H9 (cell line): ENCODE results near the gene TMTC2. TPM values are rescaled to one million over a fixed set of nuclear protein-coding genes. Genes with fewer than 3 reads are reported as not detected.

Source experiments
- DNase-seq: peaks from one replicate; pipeline ENCODE4 v3.0.0-alpha.2; 2017
- H2AFZ ChIP-seq: one replicate; pipeline ENCODE4 v1.6.1; 2013; ENCODE audit warnings: mild to moderate bottlenecking, low read length, control low read depth, moderate library complexity
- H2AK5ac ChIP-seq: 2 replicates; pipeline ENCODE4 v1.6.1; 2013; ENCODE audit warnings: low read length, control low read depth, mixed read lengths; ENCODE audit not compliant: insufficient read length
- H2BK120ac ChIP-seq: one replicate; pipeline ENCODE4 v1.6.1; 2013; ENCODE audit warnings: low read depth, mild to moderate bottlenecking, low read length, control low read depth, inconsistent platforms; ENCODE audit not compliant: poor library complexity, severe bottlenecking
- H2BK12ac ChIP-seq: 2 replicates; pipeline ENCODE4 v1.6.1; 2013; ENCODE audit warnings: low read length, control low read depth, mixed read lengths, low read depth; ENCODE audit not compliant: insufficient read length
- H2BK15ac ChIP-seq: 2 replicates; pipeline ENCODE4 v1.6.1; 2013; ENCODE audit warnings: low read depth, low read length, control low read depth
- H2BK20ac ChIP-seq: one replicate; pipeline ENCODE4 v1.6.1; 2013; ENCODE audit warnings: low read depth, mild to moderate bottlenecking, low read length, control low read depth, inconsistent platforms; ENCODE audit not compliant: poor library complexity, severe bottlenecking
- H2BK5ac ChIP-seq: 2 replicates; pipeline ENCODE4 v1.6.1; 2013; ENCODE audit warnings: low read length, control low read depth, mixed read lengths; ENCODE audit not compliant: insufficient read length
- H3K14ac ChIP-seq: 2 replicates; pipeline ENCODE4 v1.6.1; 2013; ENCODE audit warnings: low read length, control low read depth; ENCODE audit not compliant: insufficient read depth
- H3K18ac ChIP-seq: 2 replicates; pipeline ENCODE4 v1.6.1; 2013; ENCODE audit warnings: low read depth, mild to moderate bottlenecking, mixed read lengths, low read length, control low read depth; ENCODE audit not compliant: insufficient read length
- H3K23ac ChIP-seq: 2 replicates; pipeline ENCODE4 v1.6.1; 2013; ENCODE audit warnings: low read length, control low read depth, mixed read lengths, low read depth; ENCODE audit not compliant: insufficient read length
- H3K23me2 ChIP-seq: 2 replicates; pipeline ENCODE4 v1.6.1; 2013; ENCODE audit warnings: low read depth, mild to moderate bottlenecking, mixed read lengths, low read length, control low read depth; ENCODE audit not compliant: insufficient read length, poor library complexity, severe bottlenecking
- H3K27ac ChIP-seq: 2 replicates; pipeline ENCODE4 v1.5.1; 2013; ENCODE audit warnings: low read length, control low read depth, mixed read lengths, low read depth; ENCODE audit not compliant: insufficient read length
- H3K27me3 ChIP-seq: 2 replicates; pipeline ENCODE4 v1.6.1; 2013; ENCODE audit warnings: low read length, control low read depth, inconsistent platforms; ENCODE audit not compliant: insufficient read depth
- H3K4ac ChIP-seq: 2 replicates; pipeline ENCODE4 v1.6.1; 2013; ENCODE audit warnings: low read depth, mild to moderate bottlenecking, control low read depth, inconsistent platforms, low read length, moderate library complexity
- H3K4me1 ChIP-seq: 2 replicates; pipeline ENCODE4 v1.6.1; 2013; ENCODE audit warnings: low read length, control low read depth, inconsistent platforms; ENCODE audit not compliant: insufficient read depth
- H3K4me2 ChIP-seq: 2 replicates; pipeline ENCODE4 v1.6.1; 2013; ENCODE audit warnings: low read length, control low read depth, mixed read lengths; ENCODE audit not compliant: insufficient read length, insufficient read depth
- H3K56ac ChIP-seq: 2 replicates; pipeline ENCODE4 v1.6.1; 2013; ENCODE audit warnings: low read depth, mild to moderate bottlenecking, mixed read lengths, low read length, control low read depth; ENCODE audit not compliant: insufficient read length
- H3K79me1 ChIP-seq: 2 replicates; pipeline ENCODE4 v1.6.1; 2013; ENCODE audit warnings: low read depth, mild to moderate bottlenecking, moderate library complexity, low read length, control low read depth, inconsistent platforms; ENCODE audit not compliant: insufficient read depth, poor library complexity, severe bottlenecking
- H3K79me2 ChIP-seq: 2 replicates; pipeline ENCODE4 v1.6.1; 2013; ENCODE audit warnings: low read length, control low read depth, inconsistent platforms; ENCODE audit not compliant: insufficient read depth
- H3K9ac ChIP-seq: 2 replicates; pipeline ENCODE4 v1.6.1; 2013; ENCODE audit warnings: low read length, control low read depth, mixed read lengths; ENCODE audit not compliant: insufficient read length; ENCODE audit errors: extremely low read depth
- H3K9me3 ChIP-seq: one replicate; pipeline ENCODE4 v1.6.1; 2013; ENCODE audit warnings: low read depth, low read length, inconsistent platforms; ENCODE audit not compliant: control insufficient read depth
- H3T11ph ChIP-seq: one replicate; pipeline ENCODE4 v1.6.1; 2013; ENCODE audit warnings: mild to moderate bottlenecking, low read length, control low read depth, inconsistent platforms
- H4K20me1 ChIP-seq: one replicate; pipeline ENCODE4 v1.6.1; 2013; ENCODE audit not compliant: control insufficient read depth, insufficient read length, insufficient read depth
- H4K5ac ChIP-seq: 2 replicates; pipeline ENCODE4 v1.6.1; 2013; ENCODE audit warnings: low read depth, mild to moderate bottlenecking, mixed read lengths, low read length, control low read depth; ENCODE audit not compliant: insufficient read length
- H4K8ac ChIP-seq: replicated peaks from 2 replicates; pipeline ENCODE4 v1.6.1; 2013; ENCODE audit warnings: low read length, control low read depth, mixed read lengths, low read depth; ENCODE audit not compliant: insufficient read length
- H4K91ac ChIP-seq: 2 replicates; pipeline ENCODE4 v1.6.1; 2013; ENCODE audit warnings: low read depth, mild to moderate bottlenecking, moderate library complexity, mixed read lengths, low read length, control low read depth; ENCODE audit not compliant: insufficient read length
- H3K27ac Mint-ChIP-seq, 3 experiments: 2 replicates in 2 of 3; 3 replicates in 1 of 3; pipeline ENCODE4 v1.8.0; 2020 to 2021; ENCODE audit warnings: mixed read lengths in 3 of 3, mild to moderate bottlenecking in 1 of 3, moderate library complexity in 1 of 3
- H3K27me3 Mint-ChIP-seq: 2 replicates; pipeline ENCODE4 v1.8.0; 2021; ENCODE audit warnings: low read depth, mild to moderate bottlenecking, moderate library complexity, mixed read lengths
- H3K36me3 Mint-ChIP-seq, 3 experiments: 2 replicates in 2 of 3; 3 replicates in 1 of 3; pipeline ENCODE4 v1.8.0; 2020 to 2021; ENCODE audit warnings: low read depth in 3 of 3, mixed read lengths in 3 of 3; ENCODE audit not compliant: insufficient read depth in 1 of 3
- H3K4me1 Mint-ChIP-seq, 2 experiments: 2 replicates each; pipeline ENCODE4 v1.8.0; 2020; ENCODE audit warnings: mixed read lengths in 2 of 2
- H3K4me3 Mint-ChIP-seq, 2 experiments: 2 replicates in 1 of 2; 3 replicates in 1 of 2; pipeline ENCODE4 v1.8.0; 2020 to 2021; ENCODE audit warnings: mild to moderate bottlenecking in 2 of 2, mixed read lengths in 2 of 2, moderate library complexity in 1 of 2
- H3K9me3 Mint-ChIP-seq, 2 experiments: 2 replicates in 1 of 2; 3 replicates in 1 of 2; pipeline ENCODE4 v1.8.0; 2020; ENCODE audit warnings: mild to moderate bottlenecking in 2 of 2, mixed read lengths in 2 of 2, moderate library complexity in 1 of 2
- WGBS: extraction: QIAGEN DNeasy Blood & Tissue Kit; methylation state at CpG from one replicate; pipeline ENCODE4 v1.1.7; 2013; ENCODE audit warnings: missing lambda C conversion rate, low lambda C conversion rate, mixed read lengths; ENCODE audit not compliant: insufficient read length; ENCODE audit errors: extremely low coverage; 5-methylcytosine and 5-hydroxymethylcytosine counted together
- total RNA-seq: library from RNA; stranded (reverse); gene quantifications from 2 replicates; pipeline ENCODE4 v1.2.1, GENCODE V29; 2021
- TF ChIP-seq, protein P1 (sequence below): fragments of 200-600 bp; sonication (generic); conservative IDR thresholded peaks from 3 replicates; pipeline ENCODE4 v1.8.0; 2021; ENCODE audit warnings: antibody characterized with exemption, mild to moderate bottlenecking

The TMTC2 gene
- total RNA-seq, 1 experiment from 2014 or later = 3.1 TPM

DNA sequence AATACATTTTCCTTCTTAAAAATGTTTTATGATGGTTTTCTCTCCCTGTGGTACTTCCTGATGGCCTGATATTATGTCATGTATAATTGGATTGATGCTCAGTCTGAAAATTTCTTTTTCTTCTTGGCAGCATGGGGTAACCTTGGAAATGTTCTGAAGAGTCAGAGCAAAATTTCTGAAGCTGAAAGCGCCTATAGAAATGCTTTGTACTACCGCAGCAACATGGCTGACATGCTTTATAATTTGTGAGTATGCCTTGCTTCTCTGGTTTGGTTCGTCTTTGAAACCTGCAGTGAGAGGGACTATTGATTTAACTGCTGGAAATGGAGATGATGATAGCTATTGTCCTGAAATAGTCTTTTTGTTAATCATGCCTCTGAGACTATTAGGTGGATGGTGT is 243.6 kb downstream of the TMTC2 start:
- Histone ChIP-seq H2AK5ac (no peak overlapping the region), H3K23ac (no peak overlapping the region), H3K4me1 (no peaks in the 10 kb centered on the region; the same call in 1 of the 2 replicates), H3K9ac (no peak overlapping the region), H2BK120ac (no peak overlapping the region), H4K8ac (no peak overlapping the region), H4K20me1 (no peaks in the 10 kb centered on the region), H2AFZ (no peak overlapping the region), H3K14ac (no peak overlapping the region), H2BK12ac (no peak overlapping the region), H3K56ac (no peak overlapping the region), H3K4me2 (no peak overlapping the region), H2BK5ac (no peak overlapping the region), H3K79me1 (no peaks in the 10 kb centered on the region), H3K18ac (no peak overlapping the region), H2BK20ac (no peak overlapping the region), H3K23me2 (no peaks in the 10 kb centered on the region), H4K5ac (no peak overlapping the region), H3K27me3 (no peaks in the 10 kb centered on the region), H3K9me3 (no peaks in the 10 kb centered on the region), H2BK15ac (no peak overlapping the region), H3K27ac (no peak overlapping the region), H3K4ac (no peak overlapping the region), H3K79me2 (no peaks in the 10 kb centered on the region), H3T11ph (no peak overlapping the region), H4K91ac (no peak overlapping the region)
- Mint-ChIP-seq H3K27ac (no peak overlapping the region), H3K36me3 (no peaks in the 10 kb centered on the region), H3K27me3 (no peaks in the 10 kb centered on the region), H3K4me3 (no peak overlapping the region), H3K4me1 (peaks cover 16 to 23% of the 10 kb centered on the region in 2 experiments), H3K9me3 (no peaks in the 10 kb centered on the region)
- no peak for DNase-seq
- no CpG with 5 or more reads among the region's 3 CpGs for WGBS
- TF ChIP-seq, protein P1, sequence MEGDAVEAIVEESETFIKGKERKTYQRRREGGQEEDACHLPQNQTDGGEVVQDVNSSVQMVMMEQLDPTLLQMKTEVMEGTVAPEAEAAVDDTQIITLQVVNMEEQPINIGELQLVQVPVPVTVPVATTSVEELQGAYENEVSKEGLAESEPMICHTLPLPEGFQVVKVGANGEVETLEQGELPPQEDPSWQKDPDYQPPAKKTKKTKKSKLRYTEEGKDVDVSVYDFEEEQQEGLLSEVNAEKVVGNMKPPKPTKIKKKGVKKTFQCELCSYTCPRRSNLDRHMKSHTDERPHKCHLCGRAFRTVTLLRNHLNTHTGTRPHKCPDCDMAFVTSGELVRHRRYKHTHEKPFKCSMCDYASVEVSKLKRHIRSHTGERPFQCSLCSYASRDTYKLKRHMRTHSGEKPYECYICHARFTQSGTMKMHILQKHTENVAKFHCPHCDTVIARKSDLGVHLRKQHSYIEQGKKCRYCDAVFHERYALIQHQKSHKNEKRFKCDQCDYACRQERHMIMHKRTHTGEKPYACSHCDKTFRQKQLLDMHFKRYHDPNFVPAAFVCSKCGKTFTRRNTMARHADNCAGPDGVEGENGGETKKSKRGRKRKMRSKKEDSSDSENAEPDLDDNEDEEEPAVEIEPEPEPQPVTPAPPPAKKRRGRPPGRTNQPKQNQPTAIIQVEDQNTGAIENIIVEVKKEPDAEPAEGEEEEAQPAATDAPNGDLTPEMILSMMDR = no peak
